ENCODE results near the gene KRTAP1-5. TPM values are rescaled to one million over a fixed set of nuclear protein-coding genes. Genes with fewer than 3 reads are reported as not detected.
"Not testable (repeated sequence)": the region's sequence is repeated elsewhere in the genome, so short reads cannot be mapped to it uniquely, and the experiment has no call there.

The KRTAP1-5 gene
- total RNA-seq, 1 donor from 2014 or later: not detected

GRCh38 chr17:41012326-41013120 lies 14.5 kb downstream of the KRTAP1-5 start:
- intact Hi-C loops (cut with DNase I): no loop called here
- ATAC-seq (ENCODE audit: poor library complexity): no peak

GRCh38 chr17:41010441-41010840 lies 16.6 kb downstream of the KRTAP1-5 start:
- intact Hi-C loops (cut with DNase I): no loop called here
- no peak for DNase-seq
- no peak for ATAC-seq (ENCODE audit: poor library complexity)

More at GRCh38 chr17:41012326-41013120, 14.5 kb downstream of the KRTAP1-5 start:
- DNase-seq: no peak

- intact Hi-C loops (cut with DNase I): no loop called here
- DNase-seq: no peak
- ATAC-seq (ENCODE audit: poor library complexity): no peak
These were observed 17.1 kb downstream of the KRTAP1-5 start for GRCh38 chr17:41009936-41010335.

- ATAC-seq (ENCODE audit: poor library complexity) (no peak), DNase-seq (no peak)
- intact Hi-C loops (cut with DNase I): no loop called here
These were observed 17.7 kb downstream of the KRTAP1-5 start for GRCh38 chr17:41009301-41009760.

- DNase-seq (no peak), ATAC-seq (ENCODE audit: poor library complexity) (no peak)
- intact Hi-C loops (cut with DNase I): no loop called here
These were observed 18.2 kb downstream of the KRTAP1-5 start, which contains the start of gene KRTAP3-1 for GRCh38 chr17:41008811-41009210. Gene KRTAP3-1, minus strand, starts transcription at chr17:41009128. Its CDS starts 54 bp downstream, at chr17:41009074.

- ATAC-seq (ENCODE audit: poor library complexity) (no peak), DNase-seq (no peak)
- intact Hi-C loops (cut with DNase I): no loop called here
These were observed 22.6 kb downstream of the KRTAP1-5 start for GRCh38 chr17:41004397-41004796.

GRCh38 chr17:41003926-41004325 lies 23.1 kb downstream of the KRTAP1-5 start:
- ATAC-seq (ENCODE audit: poor library complexity) (no peak), DNase-seq (no peak)
- intact Hi-C loops (cut with DNase I): no loop called here

- no peak for ATAC-seq (ENCODE audit: poor library complexity)
- no peak for DNase-seq
- intact Hi-C loops (cut with DNase I): no loop called here
These were observed 24.2 kb downstream of the KRTAP1-5 start for GRCh38 chr17:41002814-41003213.

- ATAC-seq (ENCODE audit: poor library complexity) (no peak), DNase-seq (no peak)
- intact Hi-C loops (cut with DNase I): no loop called here
These were observed 25.2 kb downstream of the KRTAP1-5 start for GRCh38 chr17:41001795-41002194.

GRCh38 chr17:40999563-40999962 lies 27.4 kb downstream of the KRTAP1-5 start, which contains the start of gene KRTAP3-2:
Gene KRTAP3-2, minus strand, starts transcription at chr17:40999906. Its CDS starts 53 bp downstream, at chr17:40999853.
- DNase-seq; ATAC-seq (ENCODE audit: poor library complexity); intact Hi-C loops (cut with DNase I): not testable (repeated sequence)

GRCh38 chr17:40997361-40997760 lies 29.6 kb downstream of the KRTAP1-5 start:
- DNase-seq: no peak
- ATAC-seq (ENCODE audit: poor library complexity): no peak

GRCh38 chr17:40996829-40997228 lies 30.2 kb downstream of the KRTAP1-5 start:
- ATAC-seq (ENCODE audit: poor library complexity) (no peak), DNase-seq (no peak)
- intact Hi-C loops (cut with DNase I): no loop called here

More at GRCh38 chr17:40997361-40997760, 29.6 kb downstream of the KRTAP1-5 start:
- intact Hi-C loops (cut with DNase I): no loop called here

- ATAC-seq (ENCODE audit: poor library complexity) (no peak), DNase-seq (no peak)
- intact Hi-C loops (cut with DNase I): no loop called here
These were observed 31.9 kb downstream of the KRTAP1-5 start for GRCh38 chr17:40995116-40995515.

GRCh38 chr17:40993839-40994238 lies 33.2 kb downstream of the KRTAP1-5 start, which contains the start of gene KRTAP3-3:
Gene KRTAP3-3, minus strand, starts transcription at chr17:40994164. Its CDS starts 67 bp downstream, at chr17:40994097.
- DNase-seq (no peak), ATAC-seq (ENCODE audit: poor library complexity) (no peak)
- intact Hi-C loops (cut with DNase I): no loop called here

- ATAC-seq (ENCODE audit: poor library complexity) (no peak), DNase-seq (no peak)
- intact Hi-C loops (cut with DNase I): no loop called here
These were observed 33.9 kb downstream of the KRTAP1-5 start for GRCh38 chr17:40993084-40993483.

GRCh38 chr17:40992666-40993065 lies 34.3 kb downstream of the KRTAP1-5 start:
- no peak for ATAC-seq (ENCODE audit: poor library complexity)
- no peak for DNase-seq
- intact Hi-C loops (cut with DNase I): no loop called here

GRCh38 chr17:40986920-40987319 lies 40.1 kb downstream of the KRTAP1-5 start:
- intact Hi-C loops (cut with DNase I): no loop called here
- DNase-seq (no peak), ATAC-seq (ENCODE audit: poor library complexity) (no peak)

GRCh38 chr17:40984226-40984625 lies 42.8 kb downstream of the KRTAP1-5 start, which contains the start of gene KRT40:
Gene KRT40, minus strand, starts transcription at chr17:40984326. Its CDS starts 53 bp downstream, at chr17:40984273.
- DNase-seq (no peak), ATAC-seq (ENCODE audit: poor library complexity) (no peak)
- intact Hi-C loops (cut with DNase I): no loop called here

- DNase-seq (no peak), ATAC-seq (ENCODE audit: poor library complexity) (no peak)
- intact Hi-C loops (cut with DNase I): no loop called here
These were observed 45.9 kb downstream of the KRTAP1-5 start for GRCh38 chr17:40981115-40981514.

GRCh38 chr17:40980596-40980995 lies 46.4 kb downstream of the KRTAP1-5 start:
- ATAC-seq (ENCODE audit: poor library complexity): no peak
- peak; percentile 47 for DNase-seq

More at GRCh38 chr17:40980596-40980995, 46.4 kb downstream of the KRTAP1-5 start:
- intact Hi-C loops (cut with DNase I): no loop called here
